Loucy (cell line): ENCODE data around the gene TIMM44.

Experiments used
- CTCF ChIP-seq: fragments of 200-600 bp; sonication (generic); conservative IDR thresholded peaks from 2 replicates; pipeline ENCODE4 v1.5.1; 2014; ENCODE audit warnings: mild to moderate bottlenecking, antibody characterized with exemption, low read length
- EZH2phosphoT487 ChIP-seq: fragments of 200-600 bp; IDR thresholded peaks from 2 replicates; pipeline ENCODE4 v1.6.1; 2018; ENCODE audit warnings: antibody characterized with exemption, mild to moderate bottlenecking, moderate library complexity, borderline replicate concordance

GRCh38 chr19:7986321-7987113, 43.1 kb upstream of the TIMM44 start:
- TF ChIP-seq CTCF (no peak), EZH2phosphoT487 (no peak)
